ENCODE results near the gene MSANTD1.
"Not testable (repeated sequence)": the region's sequence is repeated elsewhere in the genome, so short reads cannot be mapped to it uniquely, and the experiment has no call there.

MSANTD1 gene

GRCh38 chr4:3299976-3300671, 51.2 kb downstream of the MSANTD1 start:
- in situ Hi-C loops (cut with MboI; ENCODE audit: low sequenced_read_pairs), result no loop called here

GRCh38 chr4:3300882-3301281, 51.9 kb downstream of the MSANTD1 start:
- in situ Hi-C loops (cut with MboI; ENCODE audit: low sequenced_read_pairs), result not testable (repeated sequence)

- in situ Hi-C loops (cut with MboI; ENCODE audit: low sequenced_read_pairs), result no loop called here
Measured at GRCh38 chr4:3301450-3302172, 52.7 kb downstream of the MSANTD1 start.

GRCh38 chr4:3302173-3302785, 53.3 kb downstream of the MSANTD1 start:
- in situ Hi-C loops (cut with MboI; ENCODE audit: low sequenced_read_pairs), result no loop called here

GRCh38 chr4:3302786-3303564, 54.0 kb downstream of the MSANTD1 start:
- in situ Hi-C loops (cut with MboI; ENCODE audit: low sequenced_read_pairs), result no loop called here

- in situ Hi-C loops (cut with MboI; ENCODE audit: low sequenced_read_pairs), result no loop called here
Measured at GRCh38 chr4:3303565-3303824, 54.5 kb downstream of the MSANTD1 start.

GRCh38 chr4:3303923-3304710, 55.2 kb downstream of the MSANTD1 start:
- in situ Hi-C loops (cut with MboI; ENCODE audit: low sequenced_read_pairs), result no loop called here

- in situ Hi-C loops (cut with MboI; ENCODE audit: low sequenced_read_pairs), result no loop called here
Measured at GRCh38 chr4:3304831-3305609, 56.1 kb downstream of the MSANTD1 start.

GRCh38 chr4:3305610-3306371, 56.8 kb downstream of the MSANTD1 start:
- in situ Hi-C loops (cut with MboI; ENCODE audit: low sequenced_read_pairs), result no loop called here

Data from HL-60/S4 (cell line).